H1 (cell line): ENCODE measurements around the gene LCN12. TPM values are rescaled to one million over a fixed set of nuclear protein-coding genes. Genes with fewer than 3 reads are reported as not detected.

ENCODE experiments used
- ASH2L ChIP-seq: fragments of 200-600, 300-600 bp; sonication (generic); IDR thresholded peaks from one replicate; pipeline ENCODE4 v1.7.1; 2017; ENCODE audit warnings: low read length
- ATF2 ChIP-seq: IDR thresholded peaks from 2 replicates; pipeline ENCODE4 v1.6.1; 2012; ENCODE audit warnings: low read length, inconsistent platforms
- BCL11A ChIP-seq, 2 experiments: IDR thresholded peaks; one replicate each; pipeline ENCODE4 v1.6.1; 2011; ENCODE audit warnings: low read depth in 2 of 2, low read length in 2 of 2, mild to moderate bottlenecking in 2 of 2
- CBX8 ChIP-seq: fragments of 300-800, 300-1000 bp; sonication (generic); IDR thresholded peaks from 2 replicates; pipeline ENCODE4 v1.7.1; 2016; ENCODE audit warnings: low read depth, low read length, borderline replicate concordance
- E2F6 ChIP-seq: IDR thresholded peaks from 2 replicates; pipeline ENCODE4 v1.6.1; 2012; ENCODE audit warnings: inconsistent platforms
- GTF2F1 ChIP-seq: IDR thresholded peaks from 2 replicates; pipeline ENCODE4 v1.6.1; 2012; ENCODE audit warnings: low read depth, low read length, improper control_type of control experiment, borderline replicate concordance
- HDAC2 ChIP-seq, 2 experiments: fragments of 300-600 bp in 1 of 2; sonication (generic) in 1 of 2; IDR thresholded peaks; 2 replicates each; pipeline ENCODE4 v1.6.1; 2011 to 2012; ENCODE audit warnings: low read depth in 2 of 2, low read length in 2 of 2, mild to moderate bottlenecking in 2 of 2, moderate library complexity in 2 of 2, borderline replicate concordance in 1 of 2, inconsistent platforms in 1 of 2
- JUND ChIP-seq: IDR thresholded peaks from 2 replicates; pipeline ENCODE4 v1.6.1; 2011; ENCODE audit warnings: mild to moderate bottlenecking, improper control_type of control experiment, low read length
- KDM5A ChIP-seq: fragments of 200-600 bp; IDR thresholded peaks from 2 replicates; pipeline ENCODE4 v1.7.1; 2012; ENCODE audit warnings: mild to moderate bottlenecking, low read length, inconsistent platforms, mixed read lengths
- MAFK ChIP-seq: IDR thresholded peaks from 2 replicates; pipeline ENCODE4 v1.6.1; 2012; ENCODE audit warnings: low read depth, mild to moderate bottlenecking, improper control_type of control experiment, low read length
- RAD21 ChIP-seq, 2 experiments: IDR thresholded peaks in 1 of 2; conservative IDR thresholded peaks in 1 of 2; 2 replicates each; pipeline ENCODE4 v1.6.1; 2011; ENCODE audit warnings: low read depth in 2 of 2, low read length in 2 of 2, improper control_type of control experiment in 1 of 2, inconsistent platforms in 1 of 2, mild to moderate bottlenecking in 1 of 2, moderate library complexity in 1 of 2
- RNF2 ChIP-seq: fragments of 200-900, 300-1000 bp; sonication (generic); IDR thresholded peaks from 2 replicates; pipeline ENCODE4 v1.7.1; 2016; ENCODE audit warnings: borderline replicate concordance, low read depth, mild to moderate bottlenecking, antibody characterized with exemption, low read length; ENCODE audit not compliant: poor library complexity, severe bottlenecking; ENCODE audit errors: missing control alignments
- RXRA ChIP-seq: IDR thresholded peaks from 2 replicates; pipeline ENCODE4 v1.6.1; 2011; ENCODE audit warnings: low read depth, mild to moderate bottlenecking, low read length, moderate library complexity; ENCODE audit not compliant: insufficient read depth
- SIRT6 ChIP-seq: IDR thresholded peaks from one replicate; pipeline ENCODE4 v1.7.1; 2012; ENCODE audit warnings: low read length, inconsistent platforms
- SIX5 ChIP-seq: IDR thresholded peaks from 2 replicates; pipeline ENCODE4 v1.6.1; 2011; ENCODE audit warnings: mild to moderate bottlenecking, low read depth, low read length
- SP2 ChIP-seq: IDR thresholded peaks from 2 replicates; pipeline ENCODE4 v1.6.1; 2012; ENCODE audit warnings: mild to moderate bottlenecking, low read length, inconsistent platforms
- SRF ChIP-seq: IDR thresholded peaks from 2 replicates; pipeline ENCODE4 v1.6.1; 2011; ENCODE audit warnings: mild to moderate bottlenecking, low read depth, low read length, moderate library complexity
- SUZ12 ChIP-seq: fragments of 200-600 bp; sonication (generic); IDR thresholded peaks from 2 replicates; pipeline ENCODE4 v1.6.1; 2012; ENCODE audit warnings: mild to moderate bottlenecking, inconsistent platforms, low read length, moderate library complexity, mixed read lengths
- TAF7 ChIP-seq: optimal IDR thresholded peaks from 2 replicates; pipeline ENCODE3; 2011; ENCODE audit warnings: low read depth, mild to moderate bottlenecking, inconsistent platforms, low read length, moderate library complexity, borderline replicate concordance
- TBP ChIP-seq: IDR thresholded peaks from 2 replicates; pipeline ENCODE4 v1.6.1; 2011; ENCODE audit warnings: low read depth, low read length, improper control_type of control experiment
- YY1 ChIP-seq: IDR thresholded peaks from 2 replicates; pipeline ENCODE4 v1.6.1; 2011; ENCODE audit warnings: low read depth, mild to moderate bottlenecking, low read length
- ZNF274 ChIP-seq: IDR thresholded peaks from 2 replicates; pipeline ENCODE4 v1.7.0; 2012; ENCODE audit warnings: low read length, borderline replicate concordance; ENCODE audit errors: extremely low read depth
- polyA plus RNA-seq, 7 experiments: library from polyadenylated mRNA; depleted of rRNA in 3 of 7; stranded (reverse) in 5 of 7; unstranded in 2 of 7; fragments of >200 nt in 5 of 7; fragments of 200-250 nt in 2 of 7; gene quantifications; 1 replicate in 5 of 7; 2 replicates in 1 of 7; 4 replicates in 1 of 7; pipeline versions ENCODE4 v1.2.1 to v1.2.3, GENCODE V29; 2011 to 2013; ENCODE audit warnings: missing spikeins in 2 of 7, mixed read lengths in 2 of 7
- total RNA-seq: library from RNA; stranded (reverse); fragmentation: NEBNext Ultra II Directional; extraction: Animal tissue kit (Norgen Biotek cat#: 25700); gene quantifications from 2 replicates; pipeline ENCODE4 v1.2.1, GENCODE V29; 2021

LCN12 gene
- total and polyA plus RNA-seq, 2 of the 8 experiments (the other 6 are each of a cell fraction or from before 2014, with no cell fraction given), result 1.1 to 1.7 TPM

GRCh38 chr9:136991993-136992818, 40.1 kb downstream of the LCN12 start, which contains the start of gene PAXX (continued):
- TF ChIP-seq HDAC2 (IDR thresholded peaks at IDR 0.05; ENCODE audit: borderline replicate concordance in 1 of 2, low read depth in 2 of 2, low read length in 2 of 2) (no peak), ZNF274 (no peak), ASH2L (no peak), RNF2 (no peak), KDM5A (no peak), SP2 (no peak), MAFK (no peak), RXRA (no peak), SIX5 (no peak), TAF7 (no peak), TBP (no peak), GTF2F1 (no peak), E2F6 (peak; percentile 89), ATF2 (no peak), YY1 (no peak), RAD21 (IDR thresholded peaks at IDR 0.05 in 1 of 2, conservative IDR thresholded peaks at IDR 0.05 in 1 of 2; ENCODE audit: low read depth in 2 of 2, low read length in 2 of 2) (no peak), SUZ12 (no peak), SIRT6 (no peak), JUND (no peak), CBX8 (no peak), SRF (no peak), BCL11A (IDR thresholded peaks at IDR 0.05; ENCODE audit: low read depth in 2 of 2, low read length in 2 of 2) (no peak)
